Peyer's patch (tissue), 4 donors: ENCODE data around the gene PRR5L. TPM values are rescaled to one million over a fixed set of nuclear protein-coding genes. Genes with fewer than 3 reads are reported as not detected.

Source experiments
- DNase-seq, 3 donors: peaks; one replicate each; pipeline ENCODE4 v3.0.0-alpha.2; 2017 to 2019
- H3K27ac ChIP-seq, 4 donors: fragments of 200-600 bp; sonication (generic); one replicate each; pipeline ENCODE4 v1.5.1; 2016 to 2019
- H3K27me3 ChIP-seq, 2 donors: fragments of 200-600 bp; sonication (generic); one replicate each; pipeline ENCODE4 v1.5.1; 2019
- H3K36me3 ChIP-seq, 3 donors: fragments of 200-600 bp; sonication (generic); one replicate each; pipeline ENCODE4 v1.5.1; 2016 to 2019
- H3K4me1 ChIP-seq, 4 donors: fragments of 200-600 bp; sonication (generic); one replicate each; pipeline ENCODE4 v1.5.1; 2016 to 2019
- H3K4me3 ChIP-seq, 4 donors: fragments of 200-600 bp; sonication (generic); 1 replicate in 3 of 4; 2 replicates in 1 of 4; pipeline ENCODE4 v1.5.1; 2016 to 2019; ENCODE audit warnings: mild to moderate bottlenecking in 1 of 4
- H3K9me3 ChIP-seq, 4 donors: fragments of 200-600 bp; sonication (generic); one replicate each; pipeline ENCODE4 v1.5.1; 2016 to 2019; ENCODE audit warnings: mild to moderate bottlenecking in 1 of 4
- CTCF ChIP-seq, 6 experiments: fragments of 450-650 bp in 4 of 6; fragments of 200-600 bp in 2 of 6; sonication (generic) in 1 of 6; IDR thresholded peaks; one replicate each; pipeline ENCODE4 v1.5.1; 2017 to 2019; ENCODE audit warnings: antibody characterized with exemption in 6 of 6, mild to moderate bottlenecking in 3 of 6, moderate library complexity in 1 of 6
- POLR2A ChIP-seq, 2 donors: fragments of 450-650 bp; IDR thresholded peaks; one replicate each; pipeline ENCODE4 v1.5.1; 2017; ENCODE audit warnings: antibody characterized with exemption in 2 of 2, mild to moderate bottlenecking in 2 of 2, moderate library complexity in 2 of 2
- total RNA-seq, 4 donors: library from RNA; depleted of rRNA; stranded (reverse); fragments of >200 nt; gene quantifications; one replicate each; pipeline ENCODE4 v1.1.0, GENCODE V29; 2016

Gene PRR5L
- total RNA-seq, 4 donors from 2014 or later = 74.3 to 100 (median 89.9) TPM

GRCh38 chr11:36443661-36444060, 147.6 kb downstream of the PRR5L start:
- Histone ChIP-seq H3K27ac (no peak overlapping the region), H3K4me1 (no peaks in the 10 kb centered on the region), H3K27me3 (no peaks in the 10 kb centered on the region), H3K9me3 (no peaks in the 10 kb centered on the region), H3K4me3 (no peak overlapping the region), H3K36me3 (peaks cover 0 to 54% (median 0%) of the 10 kb centered on the region in 3 donors)
- TF ChIP-seq POLR2A (IDR thresholded peaks at IDR 0.05) (no peak), CTCF (IDR thresholded peaks at IDR 0.05) (no peak)
- DNase-seq = no peak

- Histone ChIP-seq H3K4me3 (no peak overlapping the region), H3K27me3 (no peaks in the 10 kb centered on the region), H3K4me1 (peaks cover 0 to 15% (median 3%) of the 10 kb centered on the region in 4 donors), H3K9me3 (no peaks in the 10 kb centered on the region), H3K36me3 (peaks cover 0 to 42% (median 0%) of the 10 kb centered on the region in 3 donors), H3K27ac (no peak overlapping the region)
- DNase-seq = no peak
- TF ChIP-seq CTCF (IDR thresholded peaks at IDR 0.05) = no peak
- no peak for TF ChIP-seq POLR2A (IDR thresholded peaks at IDR 0.05)
Measured at GRCh38 chr11:36446135-36446534, 150.0 kb downstream of the PRR5L start.

GRCh38 chr11:36447514-36447913, 151.4 kb downstream of the PRR5L start:
- Histone ChIP-seq H3K9me3 (no peaks in the 10 kb centered on the region), H3K27ac (no peak overlapping the region), H3K27me3 (no peaks in the 10 kb centered on the region), H3K36me3 (peaks cover 0 to 47% (median 0%) of the 10 kb centered on the region in 3 donors), H3K4me3 (no peak overlapping the region), H3K4me1 (peaks cover 0 to 29% (median 3%) of the 10 kb centered on the region in 4 donors)
- no peak for DNase-seq
- no peak for TF ChIP-seq CTCF (IDR thresholded peaks at IDR 0.05)
- no peak for TF ChIP-seq POLR2A (IDR thresholded peaks at IDR 0.05)

- Histone ChIP-seq H3K4me1 (peaks cover 0 to 29% (median 3%) of the 10 kb centered on the region in 4 donors), H3K27me3 (no peaks in the 10 kb centered on the region), H3K27ac (no peak overlapping the region), H3K36me3 (peaks cover 0 to 44% (median 0%) of the 10 kb centered on the region in 3 donors), H3K4me3 (no peak overlapping the region), H3K9me3 (no peaks in the 10 kb centered on the region)
- TF ChIP-seq POLR2A (IDR thresholded peaks at IDR 0.05) (no peak), CTCF (IDR thresholded peaks at IDR 0.05) (no peak)
- no peak for DNase-seq
Measured at GRCh38 chr11:36447947-36448346, 151.9 kb downstream of the PRR5L start.

GRCh38 chr11:36449561-36450096, 153.5 kb downstream of the PRR5L start:
- H3K27ac ChIP-seq = peak overlapping the region in 1 of 4 donors; percentile 31
- no peaks in the 10 kb centered on the region for H3K9me3 ChIP-seq
- no peaks in the 10 kb centered on the region for H3K27me3 ChIP-seq
- H3K36me3 ChIP-seq = peaks cover 0 to 52% (median 0%) of the 10 kb centered on the region in 3 donors
- H3K4me1 ChIP-seq = peaks cover 0 to 29% (median 3%) of the 10 kb centered on the region in 4 donors
- peak overlapping the region in 1 of 4 donors; percentile 11 for H3K4me3 ChIP-seq
- DNase-seq = no peak
- no peak for TF ChIP-seq CTCF (IDR thresholded peaks at IDR 0.05)
- no peak for TF ChIP-seq POLR2A (IDR thresholded peaks at IDR 0.05)
